Lower leg skin (tissue), 4 donors: ENCODE data around the gene NR2F1-AS1. TPM values are rescaled to one million over a fixed set of nuclear protein-coding genes. Genes with fewer than 3 reads are reported as not detected.

Experiments used
- DNase-seq, 2 donors: peaks; one replicate each; pipeline ENCODE4 v3.0.0-alpha.2; 2019; ENCODE audit warnings: low spot score in 2 of 2
- H3K4me3 ChIP-seq: fragments of 200-600 bp; sonication (generic); 2 replicates; pipeline ENCODE4 v1.5.1; 2017; ENCODE audit warnings: mild to moderate bottlenecking, low read depth; ENCODE audit not compliant: poor library complexity, severe bottlenecking
- CTCF ChIP-seq, 3 donors: fragments of 450-650 bp; IDR thresholded peaks; one replicate each; pipeline ENCODE4 v1.5.1; 2016; ENCODE audit warnings: antibody characterized with exemption in 3 of 3, mild to moderate bottlenecking in 3 of 3, moderate library complexity in 2 of 3
- POLR2A ChIP-seq, 2 donors: fragments of 450-650 bp; IDR thresholded peaks; one replicate each; pipeline ENCODE4 v1.6.1; 2016 to 2017; ENCODE audit warnings: antibody characterized with exemption in 2 of 2, mild to moderate bottlenecking in 1 of 2, moderate library complexity in 1 of 2
- WGBS, 2 donors: methylation state at CpG; one replicate each; pipeline ENCODE4 v1.1.5; 2018; 5-methylcytosine and 5-hydroxymethylcytosine counted together
- intact Hi-C: fragments of 100-400 bp; cut with DNase I; formaldehyde crosslinking; loops from one replicate; pipeline ENCODE4 v1.15.0; 2023; ENCODE audit warnings: low total_unique reads
- total RNA-seq, 4 donors: library from RNA; depleted of rRNA; stranded (reverse); fragments of >200 nt; gene quantifications; one replicate each; pipeline ENCODE4 v1.1.0, GENCODE V29; 2016

Gene NR2F1-AS1
- total RNA-seq, 4 donors from 2014 or later: 0.30 to 1.7 (median 1.0) TPM; not detected in 1

GRCh38 chr5:93610581-93611272, 29.7 kb upstream of the NR2F1-AS1 start:
- no peak overlapping the region for H3K4me3 ChIP-seq
- 18 to 19% methylated on average over 17 of the region's 17 CpGs for WGBS, 2 donors
- TF ChIP-seq CTCF (IDR thresholded peaks at IDR 0.05) (no peak), POLR2A (IDR thresholded peaks at IDR 0.05) (no peak)
- DNase-seq: no peak
- intact Hi-C loops: no loop called here

GRCh38 chr5:93609762-93610161, 28.7 kb upstream of the NR2F1-AS1 start:
- 11 to 16% methylated on average over 7 of the region's 7 CpGs for WGBS, 2 donors
- no peak overlapping the region for H3K4me3 ChIP-seq
- no peak for DNase-seq
- TF ChIP-seq POLR2A (IDR thresholded peaks at IDR 0.05) (no peak), CTCF (IDR thresholded peaks at IDR 0.05) (no peak)
- intact Hi-C loops: no loop called here

GRCh38 chr5:93608855-93609254, 27.8 kb upstream of the NR2F1-AS1 start:
- TF ChIP-seq CTCF (IDR thresholded peaks at IDR 0.05): no peak
- TF ChIP-seq POLR2A (IDR thresholded peaks at IDR 0.05): no peak
- intact Hi-C loops: no loop called here
- WGBS, 2 donors: 17 to 23% methylated on average over 4 of the region's 4 CpGs

DNA sequence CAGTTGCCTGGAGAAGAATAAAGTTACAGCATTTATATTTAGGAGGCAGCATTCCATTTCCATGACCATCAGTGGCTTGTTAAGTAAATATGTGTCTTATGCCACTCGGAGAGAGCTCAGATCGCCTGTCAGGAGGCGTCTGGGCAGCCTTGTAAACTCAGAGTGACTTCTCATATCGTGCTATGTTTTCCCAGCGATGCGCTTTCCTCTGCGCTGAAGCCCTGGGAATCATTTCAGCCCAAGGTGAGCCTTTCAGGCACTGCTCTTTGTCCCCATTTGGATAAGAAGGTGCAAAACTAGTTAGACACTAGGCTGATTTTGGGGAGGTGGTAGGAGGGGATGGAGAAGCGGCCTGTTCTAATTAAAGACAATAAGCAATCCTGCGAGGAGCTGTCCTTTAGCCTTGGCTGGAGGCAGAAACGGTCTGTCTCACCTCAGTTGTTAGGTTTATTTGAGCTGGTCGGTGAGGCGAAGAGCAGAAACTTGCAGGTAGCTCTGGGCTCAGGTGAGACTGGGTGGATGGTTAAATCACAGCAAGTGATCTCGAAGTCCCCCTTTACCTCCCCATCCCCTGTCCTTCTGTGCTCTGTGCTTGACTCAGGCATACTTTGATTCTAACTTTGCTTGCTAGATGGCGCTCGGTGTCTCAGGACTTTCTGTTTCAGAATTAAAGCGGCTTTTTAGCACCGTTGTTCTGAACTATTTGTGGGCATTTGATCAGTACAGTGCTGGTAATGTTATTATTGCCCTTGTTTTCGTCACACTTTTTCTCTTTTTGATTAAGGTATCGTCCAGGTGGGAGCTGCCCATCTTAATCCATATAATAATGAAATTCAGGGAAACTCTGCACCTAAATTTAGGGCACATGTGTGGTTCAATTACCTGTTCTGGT, 26.6 kb upstream of the NR2F1-AS1 start:
- WGBS, 2 donors: 9 to 10% methylated on average over 19 of the region's 19 CpGs
- H3K4me3 ChIP-seq: no peak overlapping the region
- intact Hi-C loops: no loop called here
- no peak for DNase-seq
- TF ChIP-seq POLR2A (IDR thresholded peaks at IDR 0.05) (no peak), CTCF (IDR thresholded peaks at IDR 0.05) (no peak)

More at GRCh38 chr5:93608855-93609254, 27.8 kb upstream of the NR2F1-AS1 start:
- H3K4me3 ChIP-seq: no peak overlapping the region
- no peak for DNase-seq

GRCh38 chr5:93606382-93606752, 25.3 kb upstream of the NR2F1-AS1 start:
- TF ChIP-seq POLR2A (IDR thresholded peaks at IDR 0.05) (no peak), CTCF (IDR thresholded peaks at IDR 0.05) (no peak)
- DNase-seq: no peak
- intact Hi-C loops: no loop called here

More at GRCh38 chr5:93606382-93606752, 25.3 kb upstream of the NR2F1-AS1 start:
- no peak overlapping the region for H3K4me3 ChIP-seq
